K562 treated with DMSO at 1 percent for 48 hours (cell line): Measurements from ENCODE around the gene DDX49. TPM values are rescaled to one million over a fixed set of nuclear protein-coding genes. Genes with fewer than 3 reads are reported as not detected.

ENCODE experiments used
- total RNA-seq: library from RNA; unstranded; fragments of 300-600 nt; gene quantifications from 2 replicates; pipeline ENCODE4 v1.2.3, GENCODE V29; 2022; ENCODE audit warnings: low replicate concordance; ENCODE audit errors: extremely low read depth

DDX49 gene
- not detected in 2 replicates for total RNA-seq

GRCh38 chr19:18919086-18919899, at the start of gene DDX49, which contains the start of gene COPE:
TSS of gene DDX49 (plus strand) at chr19:18919715. CDS start at chr19:18919742, 27 bp downstream.
TSS of gene COPE (minus strand) at chr19:18919387. CDS start at chr19:18919348, 39 bp downstream.

GRCh38 chr19:18895824-18896341, 23.6 kb upstream of the DDX49 start, which contains the start of gene CERS1:
TSS of gene CERS1 (minus strand) at chr19:18896158. CDS start at chr19:18896072, 86 bp downstream.

GRCh38 chr19:18940769-18941627, 21.5 kb downstream of the DDX49 start, which contains the start of gene HOMER3:
TSS of gene HOMER3 (minus strand) at chr19:18941217. CDS start at chr19:18938982, 2,235 bp downstream.

Other genes starting within 250 kb of the DDX49 start
- gene CRTC1, start 236.0 kb upstream of the DDX49 start, total RNA-seq, result not detected in 2 replicates
- not detected in 2 replicates for gene COMP, start 128.4 kb upstream of the DDX49 start, total RNA-seq
- gene UPF1, start 87.8 kb upstream of the DDX49 start, total RNA-seq, result 461 TPM in 1 of 2 replicates, not detected in the other
- not detected in 2 replicates for gene CERS1, start 23.6 kb upstream of the DDX49 start, total RNA-seq
- 699 TPM in 1 of 2 replicates, not detected in the other for gene COPE, start 328 bp upstream of the DDX49 start, total RNA-seq
- not detected in 2 replicates for gene HOMER3, start 21.5 kb downstream of the DDX49 start, total RNA-seq
- not detected in 2 replicates for gene SUGP2, start 113.8 kb downstream of the DDX49 start, total RNA-seq
- gene ARMC6, start 113.9 kb downstream of the DDX49 start, total RNA-seq, result not detected in 2 replicates
- not detected in 2 replicates for gene SLC25A42, start 144.3 kb downstream of the DDX49 start, total RNA-seq
- gene TMEM161A, start 218.8 kb downstream of the DDX49 start, total RNA-seq, result not detected in 2 replicates